Hepatocyte (in vitro differentiated cells): Measurements from ENCODE around the gene ENPP5.

Experiments used
- CTCF ChIP-seq: fragments of 200-600 bp; sonication (generic); IDR thresholded peaks from 2 replicates; pipeline ENCODE4 v1.5.1; 2016; ENCODE audit warnings: antibody characterized with exemption, mild to moderate bottlenecking; ENCODE audit not compliant: poor library complexity
- EZH2 ChIP-seq: fragments of 200-600 bp; sonication (generic); IDR thresholded peaks from 2 replicates; pipeline ENCODE4 v1.6.1; 2016; ENCODE audit warnings: antibody characterized with exemption, mild to moderate bottlenecking, borderline replicate concordance

- TF ChIP-seq CTCF (no peak), EZH2 (no peak)
Observed at GRCh38 chr6:46118157-46118556, 52.6 kb downstream of the ENPP5 start.
